Neural cell (in vitro differentiated cells): ENCODE data around the gene CDCP1. TPM values are rescaled to one million over a fixed set of nuclear protein-coding genes. Genes with fewer than 3 reads are reported as not detected.

Source experiments
- H2AFZ ChIP-seq: fragments of 200-600, 300-800 bp; sonication (generic), shearing (Covaris generic); 2 replicates; pipeline ENCODE4 v1.6.0; 2014; ENCODE audit warnings: low read depth, mild to moderate bottlenecking, antibody characterized with exemption, low read length, moderate library complexity
- H3F3A ChIP-seq: fragments of 200-600 bp; shearing (Covaris generic); 2 replicates; pipeline ENCODE4 v1.6.1; 2016; ENCODE audit warnings: mild to moderate bottlenecking, moderate library complexity, mixed read lengths, antibody characterized with exemption, low read length; ENCODE audit not compliant: insufficient read depth, poor library complexity, severe bottlenecking
- H3K27ac ChIP-seq: fragments of 200-600, 300-800 bp; sonication (generic), shearing (Covaris generic); 2 replicates; pipeline ENCODE4 v1.5.1; 2014; ENCODE audit warnings: mild to moderate bottlenecking, low read length, moderate library complexity
- H3K27me3 ChIP-seq: fragments of 300-800, 200-600 bp; sonication (generic), shearing (Covaris generic); 2 replicates; pipeline ENCODE4 v1.6.0; 2014; ENCODE audit warnings: mild to moderate bottlenecking, low read depth, low read length, moderate library complexity; ENCODE audit not compliant: insufficient read depth
- H3K36me3 ChIP-seq: fragments of 300-800, 200-600 bp; sonication (generic), shearing (Covaris generic); 2 replicates; pipeline ENCODE4 v1.5.1; 2014; ENCODE audit warnings: mild to moderate bottlenecking, antibody characterized with exemption, low read length, moderate library complexity; ENCODE audit not compliant: insufficient read depth
- H3K4me2 ChIP-seq: fragments of 300-800, 200-600 bp; sonication (generic), shearing (Covaris generic); 2 replicates; pipeline ENCODE4 v1.6.0; 2014; ENCODE audit warnings: mild to moderate bottlenecking, low read length
- H3K4me3 ChIP-seq: fragments of 300-800, 200-600 bp; sonication (generic), shearing (Covaris generic); 2 replicates; pipeline ENCODE4 v1.5.1; 2014; ENCODE audit warnings: mild to moderate bottlenecking, low read length, moderate library complexity
- H3K79me2 ChIP-seq: fragments of 200-600 bp; shearing (Covaris generic); replicated peaks from 2 replicates; pipeline ENCODE4 v1.6.0; 2014; ENCODE audit warnings: mild to moderate bottlenecking, low read length, moderate library complexity; ENCODE audit not compliant: insufficient read depth
- H3K9ac ChIP-seq: fragments of 300-800, 200-600 bp; sonication (generic), shearing (Covaris generic); 2 replicates; pipeline ENCODE4 v1.6.1; 2016; ENCODE audit warnings: mild to moderate bottlenecking, low read length, mixed read lengths
- H3K9me2 ChIP-seq: fragments of 200-600 bp; shearing (Covaris generic); 2 replicates; pipeline ENCODE4 v1.6.1; 2016; ENCODE audit warnings: mild to moderate bottlenecking, low read length, mixed read lengths; ENCODE audit not compliant: insufficient read depth
- H3K9me3 ChIP-seq: fragments of 200-600, 300-800 bp; sonication (generic), shearing (Covaris generic); 2 replicates; pipeline ENCODE4 v1.6.1; 2016; ENCODE audit warnings: mild to moderate bottlenecking, mixed run types, low read length, moderate library complexity, mixed read lengths
- H4K20me1 ChIP-seq: fragments of 200-600 bp; shearing (Covaris generic); 2 replicates; pipeline ENCODE4 v1.6.1; 2016; ENCODE audit warnings: mild to moderate bottlenecking, mixed run types; ENCODE audit not compliant: insufficient read depth
- CTCF ChIP-seq: fragments of 450-650 bp; IDR thresholded peaks from 2 replicates; pipeline ENCODE4 v1.5.1; 2014; ENCODE audit warnings: antibody characterized with exemption, mild to moderate bottlenecking, moderate library complexity; ENCODE audit not compliant: poor library complexity, severe bottlenecking
- EP300 ChIP-seq: fragments of 450-650 bp; conservative IDR thresholded peaks from 2 replicates; pipeline ENCODE4 v1.6.1; 2014; ENCODE audit warnings: antibody characterized with exemption, mild to moderate bottlenecking, moderate library complexity; ENCODE audit not compliant: poor library complexity, severe bottlenecking
- EZH2 ChIP-seq: fragments of 200-600, 300-800 bp; shearing (Covaris generic), sonication (generic); IDR thresholded peaks from 2 replicates; pipeline ENCODE4 v1.6.1; 2014; ENCODE audit warnings: antibody characterized with exemption, low read length, borderline replicate concordance, mild to moderate bottlenecking; ENCODE audit not compliant: insufficient read depth, poor library complexity, severe bottlenecking
- MXI1 ChIP-seq: fragments of 450-650 bp; conservative IDR thresholded peaks from 2 replicates; pipeline ENCODE4 v1.6.1; 2014; ENCODE audit warnings: antibody characterized with exemption, mild to moderate bottlenecking; ENCODE audit not compliant: poor library complexity, severe bottlenecking
- POLR2AphosphoS5 ChIP-seq: IDR thresholded peaks from 2 replicates; pipeline ENCODE4 v1.6.1; 2012
- RAD21 ChIP-seq: fragments of 450-650 bp; conservative IDR thresholded peaks from 2 replicates; pipeline ENCODE4 v1.6.1; 2014; ENCODE audit warnings: antibody characterized with exemption, mild to moderate bottlenecking, moderate library complexity
- REST ChIP-seq: IDR thresholded peaks from 2 replicates; pipeline ENCODE4 v1.6.1; 2012; ENCODE audit warnings: borderline replicate concordance
- SMC3 ChIP-seq: fragments of 450-650 bp; conservative IDR thresholded peaks from 2 replicates; pipeline ENCODE4 v1.6.1; 2014; ENCODE audit warnings: antibody characterized with exemption, mild to moderate bottlenecking, moderate library complexity; ENCODE audit not compliant: poor library complexity
- TAF1 ChIP-seq: IDR thresholded peaks from 2 replicates; pipeline ENCODE4 v1.6.1; 2012; ENCODE audit warnings: low read depth
- polyA plus RNA-seq: library from polyadenylated mRNA; depleted of rRNA; stranded (reverse); fragments of >200 nt; gene quantifications from 2 replicates; pipeline ENCODE4 v1.2.3, GENCODE V29; 2014

Gene CDCP1
- polyA plus RNA-seq, 1 donor from 2014 or later: not detected

GRCh38 chr3:45104715-45105711, 41.2 kb downstream of the CDCP1 start:
- H3K9ac ChIP-seq: no peak overlapping the region

More at GRCh38 chr3:45104715-45105711, 41.2 kb downstream of the CDCP1 start:
- TF ChIP-seq TAF1: no peak
- TF ChIP-seq POLR2AphosphoS5: no peak
- TF ChIP-seq REST: no peak
- no peak for TF ChIP-seq EZH2
- no peak for TF ChIP-seq MXI1
- no peak for TF ChIP-seq EP300
- no peak for TF ChIP-seq SMC3
- TF ChIP-seq RAD21: no peak
- TF ChIP-seq CTCF: no peak
- Histone ChIP-seq H3K9me3 (no peaks in the 10 kb centered on the region), H2AFZ (no peak overlapping the region), H3K9me2 (no peaks in the 10 kb centered on the region), H3K4me2 (no peak overlapping the region), H3F3A (no peaks in the 10 kb centered on the region), H3K79me2 (no peaks in the 10 kb centered on the region), H3K27me3 (no peaks in the 10 kb centered on the region), H4K20me1 (no peaks in the 10 kb centered on the region), H3K27ac (no peak overlapping the region), H3K4me3 (no peak overlapping the region), H3K36me3 (no peaks in the 10 kb centered on the region)
